Right lobe of liver (tissue), 4 donors: ENCODE results near the gene FBXO36.

ENCODE experiments used
- CTCF ChIP-seq, 4 donors: fragments of 200-600 bp in 3 of 4; fragments of 450-650 bp in 1 of 4; IDR thresholded peaks; one replicate each; pipeline versions ENCODE4 v1.5.1 to v1.8.0; 2016 to 2022; ENCODE audit warnings: antibody characterized with exemption in 4 of 4, mild to moderate bottlenecking in 2 of 4
- POLR2A ChIP-seq: fragments of 450-650 bp; IDR thresholded peaks from one replicate; pipeline ENCODE4 v1.6.1; 2017; ENCODE audit warnings: antibody characterized with exemption, mild to moderate bottlenecking
- donor health status: DM: no; HTN: no; CAD: no.
- donor health status: DM: no; HTN: no; CAD: no.
- donor health status: DM: no; HTN: yes; CAD: no.

GRCh38 chr2:230053753-230054478 is 131.6 kb downstream of the FBXO36 start:
- TF ChIP-seq POLR2A (no peak), CTCF (IDR thresholded peaks at IDR 0.05) (no peak)
